Esophagus muscularis mucosa (tissue), 4 donors: ENCODE measurements around the gene OGFOD3.

Source experiments
- CTCF ChIP-seq, 3 experiments: fragments of 200-600 bp in 2 of 3; fragments of 450-650 bp in 1 of 3; sonication (generic) in 2 of 3; IDR thresholded peaks; one replicate each; pipeline ENCODE4 v1.5.1; 2017 to 2019; ENCODE audit warnings: antibody characterized with exemption in 3 of 3, mild to moderate bottlenecking in 2 of 3, moderate library complexity in 1 of 3
- EP300 ChIP-seq: sonication (generic); formaldehyde crosslinking; IDR thresholded peaks from one replicate; pipeline ENCODE4 v1.6.1; 2017; ENCODE audit warnings: antibody characterized with exemption
- POLR2A ChIP-seq: fragments of 450-650 bp; IDR thresholded peaks from one replicate; pipeline ENCODE4 v1.6.1; 2017; ENCODE audit warnings: antibody characterized with exemption, moderate library complexity, mild to moderate bottlenecking, low read depth
- POLR2AphosphoS5 ChIP-seq, 2 donors: sonication (generic); formaldehyde crosslinking; IDR thresholded peaks; one replicate each; pipeline ENCODE4 v1.6.1; 2017; ENCODE audit warnings: antibody characterized with exemption in 2 of 2

GRCh38 chr17:82446124-82446523 lies 27.7 kb upstream of the OGFOD3 start:
- TF ChIP-seq CTCF (IDR thresholded peaks at IDR 0.05) (no peak), POLR2AphosphoS5 (IDR thresholded peaks at IDR 0.05) (no peak), EP300 (no peak), POLR2A (no peak)
